ENCODE results near the gene PCBP4.

DNA sequence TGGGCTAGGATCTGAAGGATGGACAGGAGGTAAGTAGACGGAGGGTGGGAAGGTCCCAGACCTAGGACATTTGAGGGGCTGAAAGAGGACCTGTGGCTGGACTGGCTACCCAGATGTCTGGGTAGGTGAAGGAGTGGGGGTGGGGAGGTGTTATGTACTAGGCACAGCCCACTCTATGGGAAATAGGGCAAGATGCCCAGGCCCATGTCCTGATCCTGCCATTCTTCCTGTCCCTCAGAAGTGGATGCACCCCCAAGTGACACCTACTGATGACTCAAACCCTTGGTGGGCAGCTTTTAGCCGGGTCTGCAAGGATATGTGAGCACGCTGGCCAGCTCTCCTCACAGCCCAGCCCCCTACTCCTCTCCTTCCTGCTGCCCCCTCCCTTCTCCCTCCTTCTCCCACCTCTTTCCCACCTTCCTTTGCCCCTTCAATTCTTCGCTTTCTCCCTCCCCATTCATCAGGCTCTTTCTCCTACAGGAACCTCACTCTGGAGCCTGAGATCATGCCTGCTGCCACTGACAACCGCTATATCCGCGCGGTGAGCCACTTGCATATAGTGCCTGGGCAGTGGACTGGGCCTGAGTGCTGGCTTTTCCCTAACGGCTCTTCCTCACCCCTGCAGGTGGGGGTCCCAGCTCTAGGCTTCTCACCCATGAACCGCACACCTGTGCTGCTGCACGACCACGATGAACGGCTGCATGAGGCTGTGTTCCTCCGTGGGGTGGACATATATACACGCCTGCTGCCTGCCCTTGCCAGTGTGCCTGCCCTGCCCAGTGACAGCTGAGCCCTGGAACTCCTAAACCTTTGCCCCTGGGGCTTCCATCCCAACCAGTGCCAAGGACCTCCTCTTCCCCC lies 21.3 kb upstream of the PCBP4 start:
- TF ChIP-seq, protein P1, sequence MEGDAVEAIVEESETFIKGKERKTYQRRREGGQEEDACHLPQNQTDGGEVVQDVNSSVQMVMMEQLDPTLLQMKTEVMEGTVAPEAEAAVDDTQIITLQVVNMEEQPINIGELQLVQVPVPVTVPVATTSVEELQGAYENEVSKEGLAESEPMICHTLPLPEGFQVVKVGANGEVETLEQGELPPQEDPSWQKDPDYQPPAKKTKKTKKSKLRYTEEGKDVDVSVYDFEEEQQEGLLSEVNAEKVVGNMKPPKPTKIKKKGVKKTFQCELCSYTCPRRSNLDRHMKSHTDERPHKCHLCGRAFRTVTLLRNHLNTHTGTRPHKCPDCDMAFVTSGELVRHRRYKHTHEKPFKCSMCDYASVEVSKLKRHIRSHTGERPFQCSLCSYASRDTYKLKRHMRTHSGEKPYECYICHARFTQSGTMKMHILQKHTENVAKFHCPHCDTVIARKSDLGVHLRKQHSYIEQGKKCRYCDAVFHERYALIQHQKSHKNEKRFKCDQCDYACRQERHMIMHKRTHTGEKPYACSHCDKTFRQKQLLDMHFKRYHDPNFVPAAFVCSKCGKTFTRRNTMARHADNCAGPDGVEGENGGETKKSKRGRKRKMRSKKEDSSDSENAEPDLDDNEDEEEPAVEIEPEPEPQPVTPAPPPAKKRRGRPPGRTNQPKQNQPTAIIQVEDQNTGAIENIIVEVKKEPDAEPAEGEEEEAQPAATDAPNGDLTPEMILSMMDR (IDR thresholded peaks at IDR 0.05): no peak
- TF ChIP-seq POLR2A (IDR thresholded peaks at IDR 0.05): no peak
